ENCODE results near the gene CPPED1. TPM values are rescaled to one million over a fixed set of nuclear protein-coding genes. Genes with fewer than 3 reads are reported as not detected.

The CPPED1 gene
- total and polyA plus RNA-seq, 10 of the 15 experiments (the other 5 are each of a cell fraction or from before 2014, with no cell fraction given) = 7.1 to 39.0 (median 16.0) TPM

- no peaks in the 10 kb centered on the region for H3K36me3 ChIP-seq (ENCODE audit: control insufficient read depth in 2 of 2, insufficient read depth in 2 of 2, low read length in 1 of 2)
- ChIA-PET RAD21 (ENCODE audit: unreplicated experiment) (interaction anchor here (1.1 kb wide), 1 partner anchor 11 kb away, joined by 4 read pairs; no protein-coding TSS in a partner anchor), CTCF (interaction anchor here (0.8 to 1.3 kb wide), 2 partner anchors 9 to 15 kb away, joined by 3 to 4 read pairs; no protein-coding TSS in a partner anchor), SMC1A (ENCODE audit: uncharacterized antibody, unreplicated experiment) (interaction anchor here (0.9 to 1.4 kb wide), 3 partner anchors 11 to 81 kb away, joined by 3 to 6 read pairs (median 3); no protein-coding TSS in a partner anchor), POLR2A (no interaction called here)
- intact Hi-C loops (cut with micrococcal nuclease; ENCODE audit: unreplicated experiment) (no loop called here), in situ Hi-C loops (cut with MboI) (no loop called here)
- no peak overlapping the region for H3K27ac ChIP-seq (ENCODE audit: control insufficient read depth, insufficient read depth)
- FAIRE-seq (no peak), DNase-seq (ENCODE audit: low read depth, low spot score) (no peak), ATAC-seq (no peak)
- no peaks in the 10 kb centered on the region for H3K79me2 ChIP-seq (ENCODE audit: control insufficient read depth, insufficient read depth, low read length)
- no peaks in the 10 kb centered on the region for H3K9me3 ChIP-seq (replicated peaks; ENCODE audit: control insufficient read depth, insufficient read depth, low read length)
- H3K4me3 ChIP-seq = no peak overlapping the region
- no peak overlapping the region for H3K4me2 ChIP-seq (ENCODE audit: control insufficient read depth, insufficient read depth)
- no peaks in the 10 kb centered on the region for H3K27me3 ChIP-seq (replicated peaks in 1 of 2; ENCODE audit: control insufficient read depth in 2 of 2, insufficient read depth in 2 of 2, low read length in 1 of 2)
- 81% methylated on average over 3 of the region's 3 CpGs for WGBS (ENCODE audit: insufficient coverage, insufficient replicate concordance, low lambda C conversion rate, missing lambda C conversion rate)
- H3K9ac ChIP-seq (ENCODE audit: control insufficient read depth, insufficient read depth, low read length) = no peak overlapping the region
- no TSS peak for BruUV-seq (replicated peaks)
- no peaks in the 10 kb centered on the region for H4K20me1 ChIP-seq (ENCODE audit: control insufficient read depth, insufficient read depth)
- H3K4me1 ChIP-seq (ENCODE audit: control insufficient read depth, insufficient read depth, low read length) = peaks cover 2% of the 10 kb centered on the region; the same call in 1 of the 2 replicates
- H2AFZ ChIP-seq (ENCODE audit: control insufficient read depth, low read depth, low read length) = no peak overlapping the region
- TF ChIP-seq HDGF (IDR thresholded peaks at IDR 0.05) (no peak), CREB1 (IDR thresholded peaks at IDR 0.05; ENCODE audit: low read depth) (no peak), LARP7 (IDR thresholded peaks at IDR 0.05) (no peak), MYC (IDR thresholded peaks at IDR 0.05; ENCODE audit: insufficient read depth, insufficient read length, insufficient replicate concordance, low read length, severe bottlenecking) (no peak), EP300 (IDR thresholded peaks at IDR 0.05; ENCODE audit: borderline replicate concordance in 1 of 2, control insufficient read depth in 1 of 2, low read depth in 2 of 2, low read length in 2 of 2) (no peak), ZZZ3 (IDR thresholded peaks at IDR 0.05; ENCODE audit: control insufficient read depth, insufficient read length, low read depth) (no peak)
These were observed 40.2 kb downstream of the CPPED1 start for GRCh38 chr16:12763517-12763916.
